C1 segment of cervical spinal cord (tissue), 14 donors: ENCODE results near the gene RAB40B.

Experiments
- DNase-seq, 14 donors: peaks; one replicate each; lab custom pipeline; 2025; lab: John Stamatoyannopoulos, UW

Gene RAB40B

DNA sequence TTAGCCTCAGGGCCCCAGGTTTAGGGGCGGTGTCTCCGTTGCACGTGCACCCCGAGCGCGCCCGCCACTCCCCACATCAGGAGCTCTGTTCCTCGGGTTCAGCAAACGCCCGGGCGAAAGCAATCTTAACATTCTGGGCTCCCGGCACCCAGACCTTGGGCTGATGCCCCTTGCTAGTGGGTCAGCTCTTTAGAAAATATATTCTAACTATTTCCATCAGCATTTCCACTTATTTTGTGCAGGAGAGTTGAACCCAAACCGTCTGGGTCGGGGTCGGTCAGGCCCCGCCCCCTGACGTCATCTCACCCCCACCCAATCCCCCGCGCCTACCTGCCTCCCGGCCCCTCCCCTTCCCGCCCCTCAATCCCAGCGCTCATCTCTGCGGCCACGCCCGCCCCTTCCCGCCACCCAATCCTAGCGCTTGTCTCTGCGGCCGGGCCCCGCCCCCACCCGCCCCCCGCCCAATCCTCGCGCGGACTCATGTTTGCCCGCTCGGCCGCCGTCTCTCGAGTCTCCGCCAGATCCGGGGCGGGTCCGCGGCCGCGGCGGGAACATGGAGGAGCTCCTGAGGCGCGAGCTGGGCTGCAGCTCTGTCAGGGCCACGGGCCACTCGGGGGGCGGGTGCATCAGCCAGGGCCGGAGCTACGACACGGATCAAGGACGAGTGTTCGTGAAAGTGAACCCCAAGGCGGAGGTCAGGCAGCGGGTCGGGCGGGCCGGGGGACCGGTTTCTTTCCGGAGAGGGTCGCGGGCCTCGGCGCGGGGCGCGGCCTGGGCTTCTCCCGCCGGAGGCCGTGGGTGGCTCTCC is 17.9 kb upstream of the RAB40B start, which contains the start of gene FN3KRP:
Gene FN3KRP (plus strand): TSS at position 504 of the 808 bp plus-strand sequence. CDS start 50 bp downstream, at position 554.
- peak; percentile 51 to 94 (median 90) for DNase-seq

DNA sequence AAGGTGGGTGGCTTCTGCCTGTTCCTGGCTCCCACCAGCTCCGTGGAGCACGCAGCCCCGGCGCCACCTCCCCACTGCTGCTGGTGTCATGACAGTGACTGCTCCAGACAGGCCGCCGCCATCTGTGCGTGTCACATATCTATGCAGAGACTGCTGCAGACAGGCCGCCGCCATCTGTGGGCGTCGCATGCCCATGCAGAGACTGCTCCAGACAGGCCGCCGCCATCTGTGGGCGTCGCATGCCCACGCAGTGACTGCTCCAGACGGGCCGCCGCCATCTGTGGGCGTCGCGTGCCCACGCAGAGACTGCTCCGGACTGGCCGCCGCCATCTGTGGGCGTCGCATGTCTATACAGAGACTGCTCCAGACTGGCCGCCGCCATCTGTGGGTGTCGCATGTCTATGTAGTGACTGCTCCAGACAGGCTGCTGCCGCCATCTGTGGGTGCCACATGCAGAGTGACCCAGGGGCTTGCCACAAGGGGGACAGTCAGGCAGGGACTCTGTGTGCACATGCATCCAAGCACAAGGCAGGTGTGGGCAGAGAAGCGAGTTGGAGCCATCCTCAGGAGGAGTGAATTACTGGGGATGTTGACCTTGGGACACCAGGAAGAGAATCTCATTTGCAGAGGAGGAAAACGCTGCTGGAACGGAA is 14.7 kb upstream of the RAB40B start:
- no peak for DNase-seq

DNA sequence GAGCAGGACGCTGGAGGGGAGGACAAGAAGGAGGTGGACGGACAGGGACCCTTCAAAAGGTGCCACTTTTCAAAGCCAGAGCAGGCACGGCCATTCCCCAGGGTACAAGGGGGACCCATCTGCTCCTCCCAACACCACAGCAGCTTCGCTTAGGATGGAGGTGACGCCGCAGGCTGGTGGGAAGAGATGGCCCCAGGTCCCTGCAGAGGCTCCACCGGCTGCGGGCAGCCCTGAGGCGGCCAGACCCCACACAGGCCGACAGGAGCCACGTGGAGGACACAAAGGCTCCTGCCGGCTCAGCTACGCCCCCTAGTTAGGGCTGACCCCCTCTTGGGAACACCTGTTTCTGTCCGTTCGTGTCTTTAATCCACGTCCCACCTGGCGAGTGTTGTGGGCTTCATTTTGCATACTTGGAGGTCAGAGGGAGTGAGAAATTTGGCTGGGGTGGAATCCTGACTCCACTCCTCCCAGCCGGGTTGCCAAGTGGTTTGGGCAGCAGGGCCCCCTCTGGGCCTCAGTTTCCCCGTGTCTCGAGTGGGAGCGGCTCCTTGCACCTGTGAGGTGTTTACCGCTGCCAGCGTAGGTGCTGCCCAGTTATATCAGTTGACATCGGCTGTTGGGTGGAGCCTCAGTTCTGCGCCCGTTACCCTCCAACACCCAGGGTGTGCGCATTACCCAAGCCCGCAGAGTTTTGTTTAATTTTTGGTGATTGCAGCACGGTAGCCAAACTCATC is 12.2 kb upstream of the RAB40B start:
- no peak for DNase-seq

DNA sequence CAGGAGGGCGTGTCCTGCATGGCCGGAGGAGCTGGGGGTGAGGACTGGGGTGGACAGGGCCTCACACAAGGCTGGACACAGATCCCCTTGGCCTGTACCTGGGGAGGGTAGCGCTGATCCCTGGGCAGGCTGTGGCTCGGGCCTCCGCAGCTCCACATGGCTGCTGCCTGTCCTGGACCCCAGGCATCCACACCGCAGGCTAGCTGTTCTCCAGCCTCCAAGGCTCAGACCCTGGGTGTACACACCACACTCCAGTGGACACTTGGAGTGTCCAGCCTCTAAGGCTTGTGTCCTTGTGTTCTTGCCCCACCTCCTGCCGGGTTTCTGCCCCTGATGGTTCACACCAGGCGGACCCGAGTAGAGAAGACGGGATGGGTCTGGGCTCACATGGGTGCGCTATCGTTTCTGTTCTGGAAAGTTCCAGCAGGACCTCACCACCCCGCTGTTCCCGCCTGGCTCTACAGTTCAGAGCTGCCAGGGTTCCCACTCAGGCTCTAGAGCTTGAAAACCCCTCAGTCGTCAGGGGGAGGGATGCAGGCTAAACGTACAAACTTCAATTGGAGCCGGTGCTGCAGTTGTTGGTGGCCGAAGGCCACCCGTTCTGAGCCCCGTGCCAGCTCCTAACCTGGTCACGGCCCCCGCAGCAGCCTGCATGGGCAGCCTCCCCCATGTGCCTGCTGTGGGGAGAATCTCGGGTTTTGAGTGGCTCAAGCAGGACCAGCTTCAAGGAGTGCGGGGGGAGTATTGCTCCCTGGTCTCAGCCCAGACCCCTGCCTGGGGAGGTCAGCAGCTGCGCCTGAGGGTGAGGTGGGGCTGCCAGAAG is 11.4 kb upstream of the RAB40B start:
- DNase-seq: no peak

DNA sequence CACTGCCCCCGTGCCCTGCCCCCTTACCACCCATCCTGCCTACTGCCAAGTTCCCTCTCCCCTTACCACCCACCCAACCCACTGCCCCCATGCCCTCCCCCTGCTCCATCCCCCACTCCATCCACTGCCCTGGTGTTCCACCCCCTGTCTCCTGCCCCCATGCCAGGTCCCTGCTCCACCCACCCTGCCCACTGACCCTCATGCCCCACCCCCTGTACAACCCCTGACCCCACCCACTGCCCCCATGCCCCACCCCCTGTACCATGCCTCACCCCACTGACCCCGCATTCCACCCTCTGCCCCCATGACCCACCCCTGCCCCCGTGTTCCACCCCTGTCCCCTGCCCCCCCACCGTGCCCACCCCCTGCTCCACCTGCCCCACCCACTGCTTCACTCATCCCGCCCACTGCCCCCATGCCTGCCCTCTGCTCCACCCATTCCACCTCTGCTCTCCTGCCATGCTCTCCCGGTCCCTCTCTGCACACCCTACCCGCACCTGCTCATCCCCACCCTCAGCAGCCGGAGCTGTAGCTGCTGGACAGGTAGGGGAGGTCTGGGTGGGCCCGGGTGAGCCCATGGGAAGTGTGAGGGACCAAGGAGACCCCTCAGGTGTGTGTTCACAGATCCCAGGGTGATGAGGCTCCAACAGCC is 10.7 kb upstream of the RAB40B start:
- DNase-seq: no peak

DNA sequence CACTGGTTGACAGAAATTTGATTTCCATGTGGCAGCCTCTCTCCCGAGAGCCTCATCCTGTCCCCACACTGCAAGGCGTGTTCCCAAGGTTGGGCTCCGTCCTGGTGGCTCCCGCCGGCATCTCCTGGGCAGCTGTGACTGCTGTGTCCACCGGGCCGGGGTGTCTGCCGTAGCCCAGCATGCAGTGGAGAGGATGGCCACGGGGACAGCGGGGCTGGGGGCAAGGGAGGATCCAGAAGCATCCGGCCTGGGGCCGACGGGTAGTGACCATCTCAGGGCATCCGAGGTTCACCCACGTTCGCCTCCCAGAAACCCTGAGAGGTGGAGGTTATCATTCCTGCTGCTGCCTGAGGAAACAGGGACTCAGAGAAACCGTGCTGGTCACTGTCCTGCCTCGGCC is 7.3 kb upstream of the RAB40B start:
- DNase-seq: no peak

DNA sequence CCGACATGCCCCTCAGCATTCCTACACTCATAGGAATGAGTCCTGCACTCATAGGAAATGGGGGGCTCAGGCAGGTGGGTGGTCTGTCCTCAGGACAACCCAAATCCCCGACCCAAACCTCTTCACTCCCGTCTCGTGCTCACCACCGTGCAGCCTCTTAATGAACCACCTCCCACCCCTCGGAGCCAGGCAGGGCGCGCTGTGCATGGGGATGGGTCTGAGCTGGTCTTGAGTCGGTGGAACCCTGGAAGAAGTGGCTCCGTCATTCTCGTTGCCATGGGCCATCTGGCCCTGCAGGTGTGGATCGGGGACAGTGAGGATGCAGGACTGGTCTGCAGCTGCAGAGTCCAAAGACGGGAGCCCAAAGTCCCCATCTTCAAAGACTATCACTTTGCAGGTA is 6.4 kb upstream of the RAB40B start:
- DNase-seq: no peak

DNA sequence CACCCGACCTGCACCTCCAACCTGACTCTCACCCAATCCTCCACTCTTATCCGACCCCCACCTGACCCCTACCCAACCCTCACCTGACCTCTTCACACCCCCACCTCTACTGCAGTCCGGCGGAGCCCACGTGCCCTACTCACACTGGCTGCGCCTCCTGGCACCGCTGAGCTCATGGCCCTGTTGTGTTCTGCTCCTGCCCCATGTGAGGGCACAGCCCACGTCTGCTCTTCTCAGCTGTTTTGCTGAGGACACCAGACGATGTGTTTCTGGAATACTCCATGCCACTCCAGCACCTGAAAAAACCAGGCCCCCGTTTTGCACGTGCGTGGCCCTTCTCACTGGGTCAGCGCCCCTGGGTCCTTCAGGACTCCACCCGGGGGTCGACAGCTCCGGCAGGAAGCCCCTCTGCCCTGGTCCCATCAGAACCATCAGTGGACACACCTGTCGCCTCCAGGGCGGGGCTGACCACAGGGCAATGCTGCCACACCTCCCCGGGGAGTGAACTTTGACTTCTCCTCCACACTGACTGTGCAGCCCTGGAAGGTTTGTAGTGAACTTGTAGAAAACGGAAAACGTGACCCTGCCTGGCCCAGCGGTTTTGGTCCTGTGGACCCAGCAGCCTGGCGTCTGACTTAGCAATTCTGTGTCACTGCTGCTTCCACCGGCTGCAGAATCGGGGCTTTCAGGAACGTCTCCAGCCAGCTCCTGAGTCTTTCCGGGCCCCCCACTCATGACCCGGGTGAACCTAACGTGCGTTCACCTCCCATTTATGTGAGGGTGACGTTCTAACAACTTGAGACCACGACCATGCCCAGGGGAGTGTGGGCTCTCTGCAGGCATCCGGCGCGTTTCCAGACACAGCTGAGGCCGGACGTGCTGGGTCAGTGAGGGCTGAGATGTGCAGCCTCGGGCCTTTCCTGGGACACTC is 5.7 kb upstream of the RAB40B start:
- DNase-seq: no peak

DNA sequence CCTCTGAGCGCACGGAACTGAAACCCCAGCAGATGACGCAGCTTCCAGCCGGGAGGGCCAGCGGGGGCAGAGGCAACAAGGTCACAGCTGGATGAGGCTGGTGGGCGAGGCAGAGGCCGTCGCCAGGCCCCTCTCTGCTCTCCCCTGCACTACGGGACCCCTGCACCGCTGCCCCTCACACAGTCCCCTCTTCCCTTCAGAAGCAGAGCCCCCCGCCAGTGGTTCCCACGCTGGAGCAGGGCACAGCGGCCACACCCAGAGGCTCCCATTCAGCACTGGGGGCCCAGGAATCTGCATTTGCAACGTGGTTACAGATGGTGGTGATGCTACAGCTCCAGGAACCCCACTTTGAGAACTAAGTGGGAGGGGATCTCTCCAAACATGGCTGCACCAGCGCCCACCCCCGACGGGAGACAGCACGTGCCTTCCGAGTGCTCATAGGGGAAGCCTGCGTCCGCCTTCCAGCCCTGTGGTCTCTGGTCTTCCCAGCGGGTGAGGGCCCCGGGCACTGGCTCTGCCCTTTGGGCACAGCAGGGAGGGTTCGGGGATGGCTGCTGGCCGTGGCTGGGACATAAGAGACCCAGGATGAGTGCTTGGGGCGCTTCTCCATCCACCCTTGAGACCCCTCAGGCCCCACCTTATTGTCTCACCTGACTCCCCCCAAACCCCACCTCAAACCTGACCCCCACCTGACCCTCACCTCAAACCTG is 4.7 kb upstream of the RAB40B start:
- no peak for DNase-seq

DNA sequence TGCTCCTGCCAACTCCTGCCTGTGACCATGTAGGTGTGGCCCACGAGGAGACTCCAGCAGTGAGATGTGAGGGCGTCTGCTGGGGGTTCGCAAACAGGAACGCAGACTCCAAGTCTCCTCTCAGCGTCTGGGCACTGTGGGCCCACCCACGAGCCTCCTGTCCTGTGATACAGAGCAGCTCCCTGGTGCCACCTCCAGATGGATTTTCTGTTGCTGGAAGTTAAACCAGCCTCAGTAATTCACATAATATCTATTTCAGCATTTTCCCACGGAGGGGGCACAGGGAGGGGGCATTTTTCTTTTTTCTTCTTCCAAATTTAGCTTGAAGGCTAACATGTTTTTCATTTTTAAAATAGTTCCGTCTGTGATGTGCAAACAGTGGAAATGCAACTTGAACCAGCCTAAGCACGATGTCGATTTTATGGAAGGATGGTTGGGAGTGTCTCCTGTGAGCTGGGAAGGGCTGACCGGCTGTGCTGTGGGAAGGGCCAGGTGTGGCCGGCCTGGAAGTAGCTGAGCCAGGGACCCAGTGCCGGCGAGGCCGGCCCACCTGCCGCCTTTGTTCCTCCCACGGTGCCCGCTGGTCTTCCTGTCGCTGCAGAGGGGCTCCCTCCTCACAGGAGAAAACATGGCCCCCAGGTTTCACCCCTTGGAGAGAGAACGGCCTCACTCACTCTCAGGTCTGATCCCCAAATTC is 3.9 kb upstream of the RAB40B start:
- no peak for DNase-seq

DNA sequence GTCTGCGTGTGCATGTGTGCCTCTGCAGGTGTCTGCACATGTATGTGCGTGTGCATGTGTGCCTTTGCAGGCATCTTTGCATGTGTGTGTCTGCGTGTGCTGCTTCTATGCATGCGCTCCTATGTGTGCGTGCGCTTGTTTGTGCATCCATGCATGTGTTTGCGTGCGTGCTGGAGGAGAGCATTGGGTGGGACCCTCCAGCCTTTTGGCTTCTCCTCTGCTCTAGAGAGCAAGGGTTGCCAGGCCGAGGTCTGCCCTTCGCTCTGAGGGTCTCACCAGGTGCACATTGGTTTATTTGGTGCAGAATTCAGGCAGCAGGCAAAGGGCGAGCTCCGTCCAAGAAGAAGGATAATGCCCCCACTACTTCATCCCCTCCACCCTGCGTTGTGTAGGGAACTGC is 1.1 kb upstream of the RAB40B start:
- DNase-seq: no peak

DNA sequence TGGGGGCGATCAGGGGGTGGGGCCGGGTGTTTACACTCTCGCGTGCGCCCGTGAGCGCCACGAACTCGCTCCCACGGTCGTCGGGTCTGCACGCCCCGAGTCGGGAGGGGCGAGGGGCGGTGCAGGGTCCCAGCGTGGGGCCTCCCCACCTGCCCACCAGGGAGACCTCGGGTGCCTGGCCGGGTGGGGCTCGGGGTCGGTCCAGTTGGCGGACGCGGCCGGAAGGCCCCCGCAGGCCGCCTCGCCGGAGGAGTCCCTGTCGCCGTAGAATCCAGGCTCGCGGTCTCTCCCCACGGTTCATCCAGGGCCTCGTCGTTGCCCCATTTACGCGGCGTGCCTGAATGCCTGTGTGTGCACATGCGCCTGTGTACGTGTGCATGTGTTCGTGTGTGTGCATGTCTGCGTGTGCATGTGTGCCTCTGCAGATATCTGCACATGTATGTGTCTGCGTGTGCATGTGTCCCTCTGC is 510 bp upstream of the RAB40B start:
- no peak for DNase-seq

DNA sequence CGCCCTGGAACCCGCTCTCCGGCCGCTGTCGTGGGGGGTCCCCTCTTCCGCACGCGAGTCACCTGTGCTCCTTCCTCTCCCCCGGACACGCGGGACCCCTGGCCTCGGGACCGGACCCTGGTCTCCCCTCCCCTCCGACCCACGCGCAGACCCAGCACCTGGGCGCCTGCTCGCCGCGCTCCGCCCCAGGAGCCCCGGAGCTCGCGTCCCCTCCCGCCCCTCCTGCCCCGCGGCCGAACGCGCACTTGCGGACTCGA is 762 bp downstream of the RAB40B start:
- DNase-seq: no peak

DNA sequence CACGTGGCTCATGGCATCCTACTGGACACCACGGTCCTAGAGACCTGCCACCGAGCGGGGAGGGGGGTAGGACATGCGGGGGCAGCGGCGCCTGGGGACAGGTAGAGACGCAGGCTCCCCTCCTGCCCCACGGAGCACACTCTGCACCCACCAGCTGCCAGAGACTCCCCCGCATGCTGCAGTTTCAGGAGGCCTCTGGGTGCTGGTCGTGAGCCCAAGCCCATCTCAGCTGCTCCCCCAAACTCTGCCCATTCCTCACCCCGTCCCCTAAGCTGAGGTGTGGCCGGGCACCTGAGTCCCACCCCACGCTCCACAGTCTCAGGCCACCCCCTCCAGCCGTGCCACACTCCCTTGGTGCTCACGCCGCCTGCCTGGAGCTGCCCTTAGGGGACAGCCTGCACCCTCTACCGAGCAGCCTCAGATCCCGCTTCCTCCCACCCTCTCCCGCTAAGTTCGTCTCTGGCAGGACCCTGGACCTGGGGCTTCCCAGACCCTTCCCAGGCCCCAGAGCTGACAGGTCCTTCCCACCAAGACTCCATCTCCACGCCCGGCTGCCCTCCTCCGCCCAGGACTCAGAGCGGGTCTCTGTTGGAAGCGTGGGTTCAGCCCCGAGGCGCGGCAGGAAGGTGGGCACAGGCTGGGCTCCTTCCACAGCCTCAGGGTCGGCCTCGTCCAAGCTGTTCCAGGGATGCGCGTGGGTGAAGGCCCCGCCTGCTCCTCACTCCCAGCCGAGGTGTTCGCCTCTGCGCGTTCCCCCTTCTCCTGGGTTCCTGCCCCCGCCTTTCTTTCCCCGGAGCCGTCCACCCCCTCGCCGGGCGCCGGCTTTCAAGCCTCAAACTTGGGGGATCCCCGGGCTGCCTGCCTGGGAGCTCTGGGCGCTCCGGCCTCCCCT is 1.3 kb downstream of the RAB40B start:
- DNase-seq: peak in 3 of 14 donors; percentile 13 to 47 (median 28)

DNA sequence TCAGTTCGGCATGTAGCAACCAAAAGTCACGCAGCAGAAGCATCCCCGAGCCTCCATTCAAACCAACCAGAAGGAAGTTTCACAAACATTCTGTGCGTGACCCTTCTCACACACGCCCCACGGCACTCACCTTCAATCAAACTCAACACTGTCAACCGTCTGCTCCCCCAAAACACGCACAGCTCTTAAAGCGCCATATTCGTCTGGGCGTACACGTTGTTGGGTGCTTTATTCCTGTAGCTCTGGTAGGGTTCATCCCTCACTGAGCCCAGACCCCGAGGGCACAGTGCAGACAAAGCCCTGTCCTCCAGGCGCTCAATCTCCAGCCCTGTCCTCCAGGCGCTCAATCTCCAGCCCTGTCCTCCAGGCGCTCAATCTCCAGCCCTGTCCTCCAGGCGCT is 2.2 kb downstream of the RAB40B start:
- DNase-seq: no peak

DNA sequence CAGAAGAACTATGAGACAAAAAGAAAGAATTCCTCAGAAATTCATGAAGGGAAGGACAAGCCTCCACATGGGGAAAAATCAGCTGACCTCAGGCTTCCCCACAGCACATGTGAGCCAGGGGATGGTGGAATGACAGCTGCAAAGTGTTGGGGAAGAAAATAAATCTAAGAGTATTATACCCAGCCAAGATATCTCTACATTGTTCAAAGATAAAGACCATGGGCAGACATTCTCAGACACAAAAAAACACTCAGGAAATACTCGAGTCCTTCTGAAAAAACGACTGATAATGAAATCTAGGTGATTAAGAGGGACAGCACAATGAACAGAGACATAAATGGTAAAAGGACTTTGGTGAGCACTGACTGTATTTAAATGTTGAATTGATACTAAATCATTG is 3.9 kb downstream of the RAB40B start:
- DNase-seq: no peak

DNA sequence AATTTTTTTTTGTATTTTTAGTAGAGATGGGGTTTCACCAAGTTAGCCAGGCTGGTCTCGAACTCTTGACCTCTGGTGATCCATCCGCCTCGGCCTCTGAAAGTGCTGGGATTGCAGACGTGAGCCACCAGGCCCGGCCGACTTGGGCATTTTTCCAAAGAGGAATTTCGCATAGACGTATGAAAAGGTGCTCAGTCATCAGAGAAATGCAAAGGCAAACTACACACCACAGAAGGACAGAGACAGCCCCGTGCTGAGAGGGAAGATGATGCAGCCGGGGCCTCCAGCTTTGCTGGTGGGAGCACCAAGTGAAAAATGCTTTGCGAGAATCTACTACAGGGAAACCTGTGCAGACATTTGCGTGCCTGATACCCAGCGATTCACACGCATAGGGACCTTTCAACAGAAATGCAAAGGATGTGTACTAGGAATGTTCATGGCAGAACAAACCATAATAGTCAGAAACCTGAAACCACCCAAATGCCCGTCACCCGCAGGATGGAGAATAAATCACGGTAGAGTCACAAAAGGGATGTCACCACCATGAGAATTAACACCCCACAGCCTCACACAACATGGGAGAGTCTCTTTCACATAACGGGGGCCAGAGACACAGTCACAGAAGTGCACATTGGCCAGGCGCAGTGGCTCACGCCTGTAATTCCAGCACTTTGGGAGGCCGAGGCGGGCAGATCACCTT is 5.2 kb downstream of the RAB40B start:
- DNase-seq: no peak
